HG03066 (cell line): Measurements from ENCODE around the gene LRRC43.
"Not testable (repeated sequence)": the region's sequence is repeated elsewhere in the genome, so short reads cannot be mapped to it uniquely, and the experiment has no call there.

ENCODE experiments used
- ATAC-seq: cut with Tn5 transposase; IDR thresholded peaks from one replicate; pipeline ENCODE4 v1.9.1; 2021; ENCODE audit warnings: low read depth; ENCODE audit not compliant: unreplicated experiment

The LRRC43 gene

DNA sequence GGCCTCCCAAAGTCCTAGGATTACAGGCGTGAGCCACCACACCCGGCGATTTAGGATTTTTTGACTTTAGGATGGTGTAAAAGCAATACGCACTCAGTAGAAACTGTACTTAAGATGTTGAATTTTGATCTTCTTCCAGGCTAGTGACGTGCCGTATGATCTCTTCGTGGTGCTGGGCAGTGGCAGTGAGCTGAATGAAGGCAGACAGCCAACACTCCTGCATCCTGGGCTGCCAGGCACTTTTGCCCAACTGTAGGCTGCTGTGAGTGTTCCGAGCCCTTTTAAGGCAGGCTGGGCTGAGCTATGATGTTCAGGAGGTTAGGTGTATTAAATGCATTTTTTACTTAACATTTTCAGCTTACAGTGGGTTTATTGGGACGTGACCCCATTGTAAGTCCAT, 30.2 kb upstream of the LRRC43 start:
- ATAC-seq = no peak

DNA sequence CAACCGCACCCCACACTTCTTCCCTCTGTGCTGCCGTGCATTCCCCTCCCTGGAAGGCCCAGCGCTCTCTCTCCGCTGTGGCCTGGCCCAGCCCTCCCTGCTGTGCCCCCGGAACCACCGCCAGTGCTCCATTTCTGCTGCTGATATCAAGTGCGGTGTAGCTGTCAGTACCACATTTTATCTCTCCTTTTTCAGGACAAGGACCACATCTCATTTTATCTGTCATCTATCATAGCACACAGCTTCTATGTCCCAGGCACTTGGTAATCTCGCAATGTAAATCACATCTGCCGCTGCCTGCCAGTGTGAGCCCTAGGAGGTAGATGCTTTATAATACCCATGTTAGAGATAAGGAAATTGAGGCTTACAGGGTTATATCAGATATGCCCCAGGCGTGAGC, 27.2 kb upstream of the LRRC43 start:
- no peak for ATAC-seq

DNA sequence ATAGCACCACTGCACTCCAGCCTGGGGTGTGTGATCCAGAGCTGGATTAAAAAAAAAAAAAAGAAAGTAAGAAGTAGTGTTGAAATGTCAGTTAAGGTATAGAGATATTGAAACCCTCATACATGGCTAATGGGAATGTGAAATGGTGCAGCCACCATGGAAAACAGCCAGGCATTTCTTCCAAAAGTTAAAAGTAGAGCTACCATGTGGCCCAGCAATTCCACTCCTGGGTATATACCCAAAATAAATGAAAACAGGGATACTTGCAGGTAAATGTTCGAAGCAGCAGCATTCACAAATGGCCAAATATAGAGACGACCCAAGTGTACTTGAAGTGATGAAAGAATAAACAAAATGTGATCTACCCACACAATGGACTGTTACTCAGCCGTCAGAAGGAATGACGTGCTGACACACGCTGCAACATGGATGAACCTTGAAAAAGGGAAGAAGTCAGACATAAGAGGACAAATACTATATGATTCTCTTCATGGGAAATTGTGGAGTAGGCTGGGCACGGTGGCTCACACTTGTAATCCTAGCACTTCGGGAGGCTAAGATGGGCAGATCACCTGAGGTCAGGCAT, 24.1 kb upstream of the LRRC43 start:
- ATAC-seq = no peak

DNA sequence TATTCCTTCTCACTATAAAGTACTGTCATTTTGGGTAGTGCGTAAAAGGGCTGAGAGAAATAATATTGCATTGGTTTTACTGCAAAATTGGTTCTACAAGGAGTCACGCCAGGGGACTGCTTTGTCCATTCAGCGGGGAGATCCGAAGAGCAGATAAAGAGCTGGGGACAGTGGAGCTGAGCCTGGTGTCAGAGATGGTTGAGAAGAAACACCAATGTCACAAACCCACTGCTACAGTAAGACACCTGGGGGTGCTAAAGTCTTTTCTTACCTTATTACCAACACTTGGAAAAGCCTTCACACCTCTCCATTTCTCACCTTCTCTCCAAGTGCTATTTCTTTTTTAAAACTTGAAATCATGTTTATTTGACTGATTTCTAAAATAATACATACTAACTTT, 23.0 kb upstream of the LRRC43 start:
- no peak for ATAC-seq

DNA sequence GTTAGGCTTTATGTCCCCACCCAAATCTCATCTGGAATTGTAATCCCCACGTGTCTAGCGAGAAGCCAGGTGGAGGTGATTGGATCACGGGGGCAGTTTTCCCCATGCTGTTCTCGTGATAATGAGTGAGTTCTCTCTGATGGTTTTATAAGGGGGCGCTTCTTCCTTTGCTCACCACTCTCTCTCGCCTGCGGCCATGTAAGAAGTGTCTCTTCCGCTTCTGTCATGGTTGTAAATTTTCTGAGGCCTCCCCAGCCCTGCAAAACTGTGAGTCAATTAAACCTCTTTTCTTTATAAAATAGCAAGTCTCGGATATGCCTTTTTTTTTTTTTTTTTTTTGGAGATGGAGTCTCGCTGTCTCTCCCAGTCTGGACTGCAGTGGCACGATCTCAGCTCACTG, 22.2 kb upstream of the LRRC43 start:
- ATAC-seq = no peak

DNA sequence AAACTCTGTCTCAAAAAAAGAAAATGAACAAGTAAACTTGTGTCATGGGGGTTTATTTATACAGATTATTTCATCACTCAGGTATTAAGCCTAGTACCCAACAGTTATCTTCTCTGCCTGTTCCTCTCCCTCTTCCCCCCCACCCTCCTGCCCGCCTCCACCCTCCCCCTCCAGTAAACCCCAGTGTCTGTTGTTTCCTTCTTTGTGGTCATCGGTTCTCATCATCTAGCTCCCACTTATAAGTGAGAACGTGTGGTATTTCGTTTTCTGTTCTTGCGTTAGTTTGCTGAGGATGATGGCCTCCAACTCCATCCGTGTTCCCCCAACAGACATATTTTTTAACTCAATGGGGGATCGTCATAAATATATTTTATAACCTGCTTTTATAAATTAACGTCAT, 21.2 kb upstream of the LRRC43 start:
- ATAC-seq = no peak

DNA sequence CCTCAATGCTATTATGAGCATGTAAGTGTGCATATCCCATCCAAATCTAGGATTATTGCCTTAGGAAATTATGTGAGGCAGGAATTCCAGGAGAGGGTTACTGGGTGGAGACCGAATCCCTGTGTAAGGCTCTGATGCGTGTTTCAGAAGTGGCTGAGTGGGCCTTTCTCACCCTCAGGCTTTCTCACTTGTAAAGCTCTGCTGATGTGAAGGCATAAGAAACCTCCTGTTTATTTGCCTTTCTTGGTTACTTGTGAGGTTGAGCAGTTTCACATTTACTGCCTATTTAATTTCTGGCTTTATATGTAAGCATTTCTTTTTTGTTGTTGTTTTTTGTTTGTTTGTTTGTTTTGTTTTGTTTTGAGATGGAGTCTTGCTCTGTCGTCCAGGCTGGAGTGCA, 19.9 kb upstream of the LRRC43 start:
- ATAC-seq = no peak

DNA sequence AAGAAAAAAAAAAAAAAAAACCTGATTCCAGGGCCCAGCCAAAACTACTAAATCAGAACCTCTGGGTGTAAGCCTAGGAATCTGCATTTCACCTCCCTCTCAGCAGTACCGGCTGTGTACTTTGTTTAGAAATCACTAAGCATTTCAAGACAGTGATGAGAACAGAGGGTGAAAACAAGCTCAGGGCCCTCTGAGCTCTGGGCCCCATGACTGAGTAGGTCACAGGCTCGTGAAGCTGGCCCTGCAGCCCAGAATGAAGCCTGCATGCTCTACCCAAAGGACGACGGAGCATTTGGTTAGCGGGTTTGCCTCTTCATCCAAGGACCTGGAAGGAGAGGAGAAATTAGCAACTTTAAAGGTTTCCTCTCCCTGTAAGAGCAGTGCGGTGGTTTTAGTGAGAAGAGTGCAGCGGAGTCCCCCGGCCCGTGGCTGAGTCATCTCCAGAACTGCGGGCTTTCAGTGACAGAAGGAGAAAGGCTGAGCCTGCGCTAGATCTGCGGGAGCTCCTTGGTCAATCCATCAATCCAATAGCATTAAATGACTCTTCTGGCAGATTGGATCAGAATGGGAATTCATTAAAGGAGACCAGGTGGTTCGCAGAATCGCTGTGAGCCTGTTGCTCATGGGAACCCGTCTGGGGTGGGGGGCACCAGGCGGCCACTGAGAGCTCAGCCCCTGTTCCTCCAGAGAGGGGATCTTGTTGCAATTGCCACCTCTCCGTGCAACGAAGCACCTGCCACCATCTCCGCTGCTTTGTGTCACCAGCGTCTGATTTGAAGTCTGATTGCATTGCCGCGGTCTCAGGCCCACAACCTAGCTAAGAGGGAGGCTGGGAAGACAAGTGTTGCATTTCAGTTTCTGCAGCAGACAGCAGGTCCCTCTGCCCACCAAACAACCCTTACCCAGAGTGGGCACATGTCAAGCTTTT, 16.2 kb upstream of the LRRC43 start:
- ATAC-seq = no peak

DNA sequence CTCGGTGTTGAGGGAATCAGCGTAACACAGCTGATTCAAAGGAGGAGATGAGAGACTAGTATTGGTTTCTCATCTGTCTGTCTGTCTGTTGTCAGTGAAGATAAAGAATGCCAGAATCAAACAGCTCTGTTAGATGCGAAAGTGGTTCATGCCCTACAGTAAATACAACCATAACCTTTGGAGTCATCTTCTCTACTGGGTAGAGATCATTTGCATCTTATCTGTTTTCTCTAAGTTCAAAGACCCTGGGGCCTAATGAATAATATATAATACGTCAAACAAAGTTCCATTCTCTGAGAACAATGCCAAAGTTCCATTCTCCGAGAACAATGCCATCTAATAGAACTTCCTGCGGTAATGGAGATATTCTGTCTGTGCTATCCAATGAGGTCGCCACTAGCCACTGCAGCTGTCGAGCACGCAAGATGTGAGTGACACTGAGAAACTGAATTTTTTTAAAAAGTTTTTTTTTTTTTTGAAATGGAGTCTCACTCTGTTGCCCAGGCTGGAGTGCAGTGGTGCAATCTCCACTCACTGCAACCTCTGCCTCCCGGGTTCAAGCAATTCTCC, 15.5 kb upstream of the LRRC43 start:
- ATAC-seq = no peak

DNA sequence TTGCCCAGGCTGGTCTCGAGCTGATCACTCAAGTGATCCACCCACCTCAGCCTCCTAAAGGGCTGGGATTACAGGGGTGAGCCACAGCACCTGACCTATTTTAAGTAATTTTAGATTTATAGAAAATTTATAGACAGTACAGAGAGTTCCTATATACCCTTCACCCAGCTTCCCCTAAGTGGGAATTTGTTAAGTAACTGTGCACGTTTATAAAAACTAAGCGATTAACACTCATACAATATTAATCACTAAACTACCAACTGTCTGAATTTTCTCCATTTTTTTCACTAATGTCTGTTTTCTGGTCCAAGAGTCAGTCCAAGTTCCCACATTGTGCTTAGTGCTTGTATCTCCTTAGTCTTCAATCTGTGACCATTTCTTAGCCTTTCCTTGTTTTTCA, 14.4 kb upstream of the LRRC43 start:
- no peak for ATAC-seq

DNA sequence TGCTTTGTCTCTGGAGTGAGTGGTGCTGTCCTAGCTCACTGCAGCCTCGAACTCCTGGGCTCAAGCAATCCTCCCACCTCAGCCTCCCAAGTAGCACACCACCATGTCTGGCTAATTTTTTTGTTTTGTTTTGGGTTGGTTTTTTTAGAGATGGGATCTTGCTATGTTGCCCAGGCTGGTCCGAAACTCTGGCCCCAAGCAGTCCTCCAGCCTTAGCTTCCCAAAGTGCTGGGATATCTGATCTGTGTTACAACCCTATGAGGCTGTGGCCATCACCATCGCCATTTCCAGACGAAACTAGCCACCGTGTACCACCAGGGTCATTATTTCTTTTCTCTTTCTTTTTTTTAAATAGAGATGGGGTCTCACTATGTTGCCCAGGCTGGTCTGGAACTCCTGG, 11.5 kb upstream of the LRRC43 start:
- no peak for ATAC-seq

DNA sequence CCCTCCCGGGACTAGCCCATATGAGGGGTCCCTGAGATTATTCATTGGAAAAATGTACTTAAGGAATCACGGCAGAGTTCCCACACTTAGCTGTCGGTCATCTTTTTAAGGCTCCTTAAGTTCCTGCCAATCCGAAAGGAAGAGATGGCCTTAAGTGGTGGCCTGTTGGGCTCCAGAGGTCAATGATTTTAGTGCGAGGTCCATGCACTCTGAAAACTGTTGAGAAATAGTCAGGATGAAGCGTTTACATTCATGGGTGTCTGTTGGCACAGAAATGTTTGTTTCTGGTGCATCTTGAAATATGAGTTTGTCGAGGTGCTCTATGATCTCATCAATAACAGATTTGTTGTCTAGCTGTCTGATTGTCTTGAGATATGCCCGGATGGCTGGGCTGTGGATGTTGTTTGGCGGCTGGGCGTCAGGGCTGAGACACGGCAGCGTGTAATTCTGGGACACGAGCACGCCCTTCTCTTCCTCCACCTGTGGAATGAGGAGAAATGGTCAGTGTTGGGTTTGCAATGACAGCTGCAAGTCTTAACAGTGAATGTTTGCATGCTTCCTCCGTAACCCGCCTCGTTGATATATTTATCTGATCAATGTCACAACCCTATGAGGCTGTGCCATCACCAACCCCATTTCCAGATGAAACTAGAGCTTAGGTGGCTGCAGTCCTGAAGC, 10.5 kb upstream of the LRRC43 start:
- no peak for ATAC-seq

DNA sequence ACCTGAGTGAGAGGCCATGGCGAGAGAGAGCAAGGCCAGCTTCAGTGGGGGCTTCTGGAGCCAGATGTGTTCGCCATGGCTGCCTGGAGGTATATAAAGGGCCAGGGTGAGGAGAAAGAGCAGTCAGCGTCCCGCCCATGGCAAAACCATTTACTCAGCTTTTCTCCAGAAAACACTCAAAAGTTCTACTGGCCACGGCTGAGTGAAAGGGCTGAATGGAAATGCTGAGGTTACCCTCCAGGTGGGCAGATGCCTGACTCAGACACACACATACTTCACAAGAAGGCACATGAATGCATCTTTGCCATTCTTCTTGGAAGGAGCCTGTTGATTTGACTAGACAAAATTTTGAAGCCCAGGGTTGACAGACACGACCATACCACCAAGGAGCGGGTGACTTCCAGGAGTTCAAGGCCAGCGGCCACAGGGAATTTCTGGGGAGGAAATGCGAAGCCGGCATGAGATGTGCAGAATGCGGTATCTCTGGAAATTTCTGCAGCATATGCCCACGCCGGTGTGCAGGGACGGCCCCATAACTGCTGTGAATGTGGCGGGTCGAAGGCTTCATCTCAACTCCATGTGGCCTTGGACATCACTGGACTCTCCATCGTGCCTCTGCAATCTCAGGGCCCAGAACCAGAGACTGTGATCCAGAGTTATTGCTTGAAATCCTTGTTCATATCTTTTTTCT, 8.6 kb upstream of the LRRC43 start, which contains the start of gene IL31:
IL31 (minus strand) TSS at position 67 of the 691 bp plus-strand sequence; CDS start at position 18, 49 bp downstream.
- no peak for ATAC-seq

DNA sequence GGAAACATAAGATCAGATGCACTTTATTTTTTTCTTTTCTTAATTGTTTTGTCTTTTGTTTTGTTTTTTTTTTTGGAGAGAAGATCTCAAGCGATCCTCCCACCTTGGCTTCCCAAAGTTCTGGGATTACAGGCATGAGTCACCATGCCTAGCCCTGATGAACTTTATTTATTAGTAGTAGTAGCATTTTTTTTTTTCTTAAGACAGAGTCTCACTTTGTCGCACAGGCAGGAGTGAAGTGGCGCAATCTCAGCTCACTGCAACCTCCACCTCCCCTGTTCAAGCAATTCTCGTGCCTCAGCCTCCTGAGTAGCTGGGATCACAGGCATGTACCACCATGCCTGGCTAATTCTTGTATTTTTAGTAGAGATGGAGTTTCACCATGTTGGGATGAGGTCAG, 6.5 kb upstream of the LRRC43 start:
- ATAC-seq = not testable (repeated sequence)

DNA sequence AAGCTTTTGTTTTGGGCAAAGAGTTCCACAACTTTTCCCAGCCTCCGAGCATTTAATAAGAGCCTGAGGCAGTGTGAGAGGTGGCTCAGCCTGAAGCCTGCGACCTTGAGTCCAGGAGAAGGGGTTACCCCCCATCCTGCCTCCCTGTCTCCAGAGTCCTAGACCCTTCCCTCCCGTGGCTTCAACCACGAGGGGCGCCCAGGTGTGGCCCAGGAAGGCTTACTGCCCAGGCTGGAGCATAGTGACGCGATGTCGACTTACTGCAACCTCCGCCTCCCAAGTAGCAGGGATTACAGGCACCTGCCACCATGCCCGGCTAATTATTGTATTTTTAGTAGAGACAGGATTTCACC, 641 bp downstream of the LRRC43 start:
- no peak for ATAC-seq

DNA sequence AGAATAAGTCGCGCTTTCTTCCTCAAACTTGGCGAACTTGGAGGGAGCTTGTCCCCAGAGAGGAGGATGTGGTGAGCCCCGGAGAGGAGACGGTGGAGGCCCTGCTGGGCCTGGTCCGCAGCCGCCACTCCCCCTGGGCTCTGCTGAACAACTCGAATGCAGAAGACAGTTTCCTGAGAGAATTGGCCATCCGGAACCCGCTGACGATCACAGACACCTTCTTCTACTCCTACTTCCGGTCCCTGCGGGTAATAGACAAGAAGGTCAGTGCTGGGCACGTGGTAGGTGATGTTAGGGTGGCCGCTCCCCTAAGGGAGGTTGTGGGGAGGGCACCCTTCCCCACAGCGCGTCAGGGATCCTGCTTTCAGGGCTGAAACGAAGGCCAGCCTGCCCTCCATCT, 1.6 kb downstream of the LRRC43 start:
- ATAC-seq = no peak

DNA sequence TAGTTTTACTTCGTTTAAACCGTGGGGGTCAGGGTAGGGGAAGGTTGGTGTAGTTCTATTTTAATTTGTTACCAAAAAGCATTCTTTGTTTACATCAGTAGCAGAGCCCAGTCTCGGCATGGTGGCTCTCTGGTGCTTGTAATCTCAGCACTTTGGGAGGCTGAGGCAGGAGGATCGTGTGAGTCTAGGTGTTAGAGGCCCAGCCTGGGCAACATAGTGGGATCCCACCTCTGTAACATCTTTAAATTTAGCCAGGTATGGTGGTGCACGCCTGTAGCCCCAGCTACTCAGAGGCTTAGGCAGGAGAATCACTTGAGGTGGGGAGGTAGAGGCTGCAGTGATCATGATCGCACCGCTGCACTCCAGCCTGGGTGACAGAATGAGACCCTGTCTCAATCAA, 2.2 kb downstream of the LRRC43 start:
- no peak for ATAC-seq

DNA sequence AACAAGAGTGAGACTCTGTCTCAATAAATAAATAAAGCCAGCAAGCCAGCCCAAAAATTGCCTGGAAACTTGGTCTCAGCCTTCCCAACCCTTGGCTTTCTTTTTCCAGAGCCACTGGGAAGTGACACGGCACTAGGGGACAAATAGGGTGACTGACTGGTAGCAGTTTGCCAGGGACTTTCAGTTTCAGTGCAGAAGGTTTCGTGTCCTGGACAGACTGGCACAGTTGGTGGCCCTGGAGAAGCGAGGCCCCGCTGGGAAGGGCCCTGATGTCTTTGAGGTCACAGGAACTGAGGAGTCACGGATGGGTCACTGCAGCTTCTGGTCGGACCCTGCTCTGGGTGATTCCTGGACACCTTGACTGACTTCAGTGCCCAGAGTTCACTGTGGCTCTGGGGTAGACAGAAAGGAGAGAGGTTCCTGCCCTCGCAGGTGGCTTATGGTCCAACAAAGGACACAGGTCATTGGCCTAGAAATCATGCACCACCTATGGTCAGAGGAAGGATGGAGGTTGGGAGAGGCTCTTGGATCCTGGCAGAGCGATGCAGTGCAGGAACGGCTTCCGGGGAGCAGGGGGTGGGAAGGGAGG, 2.7 kb downstream of the LRRC43 start:
- no peak for ATAC-seq

DNA sequence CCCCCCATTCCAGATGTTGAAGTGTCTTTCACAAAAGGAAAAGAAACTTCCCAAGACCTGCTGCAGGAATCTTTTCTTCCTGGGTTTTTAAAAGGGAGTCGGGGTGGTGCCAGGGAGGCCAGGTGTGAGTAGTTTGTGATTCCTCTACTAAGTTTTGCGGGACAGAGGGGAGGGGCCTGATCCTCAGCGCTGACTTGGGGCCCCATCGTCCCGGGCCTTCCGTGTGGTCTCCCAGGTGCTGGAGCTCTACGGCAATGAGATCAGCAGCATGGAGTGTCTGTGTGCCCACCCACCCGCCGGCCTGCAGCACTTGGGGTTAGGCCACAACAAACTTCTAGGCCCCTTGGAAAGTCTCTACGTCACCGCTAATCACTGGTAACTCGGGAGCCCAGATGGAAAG, 4.5 kb downstream of the LRRC43 start:
- ATAC-seq = no peak
